ENCODE data around the gene KASH5. TPM values are rescaled to one million over a fixed set of nuclear protein-coding genes. Genes with fewer than 3 reads are reported as not detected.
A peak's percentile ranks its signal among the peaks of the same experiment; 100 is the strongest.

The KASH5 gene
- total and polyA plus RNA-seq, 4 experiments from 2014 or later: 0.23 to 0.69 TPM; not detected in 2

- no peaks in the 10 kb centered on the region for H3K36me3 ChIP-seq (ENCODE audit: insufficient read depth, low read length)
- H3K27me3 ChIP-seq (ENCODE audit: insufficient read depth, low read length): no peaks in the 10 kb centered on the region
- H3K27ac ChIP-seq (ENCODE audit: low read depth, low read length): no peak overlapping the region
- H3K4me3 ChIP-seq (ENCODE audit: low read length in 2 of 2): no peak overlapping the region
- ChIA-PET CTCF (ENCODE audit: partially characterized antibody) (interaction anchor here (1.2 to 5.0 kb wide), 6 partner anchors 10 to 84 kb away, joined by 3 to 57 read pairs (median 4); partner anchors contain the start of genes FLT3LG, PIH1D1 and SLC17A7), POLR2A (ENCODE audit: partially characterized antibody) (interaction anchor here (2.8 kb wide), 1 partner anchor 80 kb away, joined by 20 read pairs; no protein-coding TSS in a partner anchor)
- peaks cover 21% of the 10 kb centered on the region for H3K4me1 ChIP-seq (ENCODE audit: insufficient read depth, low read length)
- Mint-ChIP-seq H3K9me3 (peaks cover 0 to 1% (median 0%) of the 10 kb centered on the region in 8 donors), H3K27me3 (no peaks in the 10 kb centered on the region), H3K27ac (peak overlapping the region in 1 of 7 donors; percentile 32), H3K4me1 (peaks cover 8 to 21% (median 11%) of the 10 kb centered on the region in 4 donors), H3K4me3 (no peak overlapping the region), H3K36me3 (no peaks in the 10 kb centered on the region)
- no peaks in the 10 kb centered on the region for H3K9me3 ChIP-seq (ENCODE audit: control insufficient read depth in 1 of 2, low read length in 2 of 2)
- DNase-seq: no peak
- intact Hi-C loops (cut with micrococcal nuclease): loop anchor here (2.0 kb wide), 1 partner anchor 27 kb away; the partner anchor contains the start of genes DKKL1 and TEAD2
These were observed 1.4 kb downstream of the KASH5 start for GRCh38 chr19:49389406-49389805.

DNA sequence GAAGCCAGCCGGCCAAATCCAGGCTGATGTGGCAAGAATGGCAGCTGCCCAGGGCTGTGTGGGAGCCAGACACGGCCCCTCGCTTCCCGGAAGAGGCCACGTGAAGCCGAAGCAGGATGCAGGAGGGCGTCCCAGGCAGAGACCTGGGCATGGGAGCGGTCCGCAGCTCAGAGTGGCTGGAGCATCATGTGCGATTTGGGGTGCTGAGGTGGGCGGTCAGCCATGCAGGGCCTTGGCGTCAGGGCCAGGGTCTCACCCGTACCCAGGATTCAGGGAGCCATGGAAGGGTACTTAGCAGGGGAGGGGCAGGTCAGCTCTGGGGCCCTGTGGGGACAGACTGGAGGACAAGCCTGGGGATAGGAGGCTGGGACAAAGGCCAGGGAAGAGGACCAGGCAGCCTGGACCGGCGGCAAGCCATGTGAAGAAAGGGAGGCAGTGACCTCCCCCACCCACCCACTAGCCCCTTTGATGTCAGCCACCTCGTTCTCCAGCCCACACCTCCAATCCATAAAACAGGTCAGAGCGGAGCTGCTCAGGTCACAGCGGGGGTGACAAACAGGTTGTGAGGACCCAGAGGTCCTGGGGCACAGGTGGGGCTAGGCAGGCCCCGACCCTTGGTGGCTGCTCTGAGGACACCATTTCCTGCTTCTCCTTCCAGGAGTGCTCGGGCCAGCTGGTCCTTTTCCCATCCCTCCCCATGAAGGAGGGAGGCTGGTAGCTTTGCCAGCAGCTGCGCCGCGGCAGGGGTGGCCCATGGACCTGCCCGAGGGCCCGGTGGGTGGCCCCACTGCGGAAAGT, 2.3 kb downstream of the KASH5 start:
- Histone ChIP-seq H3K36me3 (ENCODE audit: insufficient read depth, low read length) (no peaks in the 10 kb centered on the region), H3K4me3 (ENCODE audit: low read length in 2 of 2) (no peak overlapping the region), H3K4me1 (ENCODE audit: insufficient read depth, low read length) (peaks cover 21% of the 10 kb centered on the region), H3K27ac (ENCODE audit: low read depth, low read length) (no peak overlapping the region), H3K27me3 (ENCODE audit: insufficient read depth, low read length) (no peaks in the 10 kb centered on the region), H3K9me3 (ENCODE audit: control insufficient read depth in 1 of 2, low read length in 2 of 2) (no peaks in the 10 kb centered on the region)
- no peaks in the 10 kb centered on the region for H3K27me3 Mint-ChIP-seq
- DNase-seq: peak in 1 of 5 donors; percentile 5
- H3K4me1 Mint-ChIP-seq: peaks cover 8 to 21% (median 11%) of the 10 kb centered on the region in 4 donors
- H3K4me3 Mint-ChIP-seq: no peak overlapping the region
- H3K36me3 Mint-ChIP-seq: no peaks in the 10 kb centered on the region
- POLR2A ChIA-PET (ENCODE audit: partially characterized antibody): interaction anchor here (0.7 to 2.8 kb wide), 5 partner anchors 16 to 98 kb away, joined by 3 to 20 read pairs (median 4); partner anchors contain the start of gene FLT3LG
- intact Hi-C loops (cut with micrococcal nuclease): no loop called here
- peaks cover 0 to 1% (median 0%) of the 10 kb centered on the region in 8 donors for H3K9me3 Mint-ChIP-seq
- H3K27ac Mint-ChIP-seq: peak overlapping the region in 1 of 7 donors; percentile 21
- CTCF ChIA-PET (ENCODE audit: partially characterized antibody): interaction anchor here (1.0 to 5.0 kb wide), 12 partner anchors 11 to 288 kb away, joined by 3 to 57 read pairs (median 5); partner anchors contain the start of genes FLT3LG, PIH1D1 and SLC17A7

DNA sequence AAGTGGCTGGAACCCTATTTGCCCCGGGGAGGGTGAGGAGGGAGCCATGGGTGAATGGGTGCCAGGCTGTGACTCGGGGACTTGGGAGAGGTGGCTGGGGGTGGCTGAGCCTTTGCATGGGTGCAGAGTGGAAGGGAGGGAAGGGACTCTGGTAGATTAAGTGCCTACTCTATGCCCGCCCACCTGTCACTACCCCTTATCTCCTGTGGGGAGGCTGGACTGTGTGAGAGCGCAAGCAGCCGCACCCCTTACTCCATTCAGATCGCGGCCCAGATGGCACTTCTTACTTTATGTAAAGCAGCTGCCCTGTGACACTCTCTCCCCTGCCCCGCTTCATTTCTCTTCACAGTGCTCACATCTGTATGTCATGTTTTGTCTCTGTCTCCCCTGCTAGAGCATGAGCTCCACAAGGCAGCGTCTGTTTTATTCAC, 2.9 kb downstream of the KASH5 start:
- Histone ChIP-seq H3K36me3 (ENCODE audit: insufficient read depth, low read length) (no peaks in the 10 kb centered on the region), H3K4me1 (ENCODE audit: insufficient read depth, low read length) (peaks cover 21% of the 10 kb centered on the region), H3K4me3 (ENCODE audit: low read length in 2 of 2) (no peak overlapping the region), H3K27ac (ENCODE audit: low read depth, low read length) (no peak overlapping the region), H3K9me3 (ENCODE audit: control insufficient read depth in 1 of 2, low read length in 2 of 2) (no peaks in the 10 kb centered on the region), H3K27me3 (ENCODE audit: insufficient read depth, low read length) (no peaks in the 10 kb centered on the region)
- CTCF ChIA-PET (ENCODE audit: partially characterized antibody): interaction anchor here (0.6 to 5.0 kb wide), 17 partner anchors 9 to 287 kb away, joined by 3 to 57 read pairs (median 5); partner anchors contain the start of genes FLT3LG, GFY, PIH1D1 and PTH2
- intact Hi-C loops (cut with micrococcal nuclease): no loop called here
- Mint-ChIP-seq H3K27ac (no peak overlapping the region), H3K4me1 (peaks cover 8 to 24% (median 11%) of the 10 kb centered on the region in 4 donors), H3K4me3 (no peak overlapping the region), H3K27me3 (no peaks in the 10 kb centered on the region), H3K9me3 (peaks cover 0 to 1% (median 0%) of the 10 kb centered on the region in 8 donors), H3K36me3 (no peaks in the 10 kb centered on the region)
- POLR2A ChIA-PET (ENCODE audit: partially characterized antibody): interaction anchor here (0.7 to 2.8 kb wide), 10 partner anchors 15 to 97 kb away, joined by 3 to 20 read pairs (median 6); partner anchors contain the start of genes FLT3LG and PIH1D1
- DNase-seq: no peak

- ChIA-PET POLR2A (ENCODE audit: partially characterized antibody) (interaction anchor here (0.5 to 2.8 kb wide), 12 partner anchors 14 to 81 kb away, joined by 3 to 20 read pairs (median 4); partner anchors contain the start of genes ALDH16A1, FLT3LG and PIH1D1), CTCF (ENCODE audit: partially characterized antibody) (interaction anchor here (0.6 to 5.0 kb wide), 22 partner anchors 10 to 287 kb away, joined by 3 to 57 read pairs (median 6); partner anchors contain the start of genes FLT3LG, GFY, PIH1D1 and PTH2)
- H3K4me3 Mint-ChIP-seq: no peak overlapping the region
These were observed 3.7 kb downstream of the KASH5 start for GRCh38 chr19:49391581-49392399.

GRCh38 chr19:49393881-49394280, 5.8 kb downstream of the KASH5 start:
- H3K27ac Mint-ChIP-seq: no peak overlapping the region

More at GRCh38 chr19:49391581-49392399, 3.7 kb downstream of the KASH5 start:
- no peak overlapping the region for H3K4me3 ChIP-seq (ENCODE audit: low read length in 2 of 2)
- no peaks in the 10 kb centered on the region for H3K36me3 ChIP-seq (ENCODE audit: insufficient read depth, low read length)
- peak; percentile 76 to 80 (median 78) for DNase-seq
- Mint-ChIP-seq H3K27ac (peak overlapping the region in 6 of 7 donors; percentile 9 to 85 (median 60)), H3K4me1 (peaks cover 8 to 24% (median 11%) of the 10 kb centered on the region in 4 donors), H3K27me3 (no peaks in the 10 kb centered on the region), H3K36me3 (no peaks in the 10 kb centered on the region), H3K9me3 (peaks cover 0 to 1% (median 0%) of the 10 kb centered on the region in 8 donors)
- H3K9me3 ChIP-seq (ENCODE audit: control insufficient read depth in 1 of 2, low read length in 2 of 2): no peaks in the 10 kb centered on the region
- intact Hi-C loops (cut with micrococcal nuclease): loop anchor here (1.0 kb wide), 4 partner anchors 52 to 289 kb away; no protein-coding TSS in a partner anchor
- no peaks in the 10 kb centered on the region for H3K27me3 ChIP-seq (ENCODE audit: insufficient read depth, low read length)
- H3K27ac ChIP-seq (ENCODE audit: low read depth, low read length): no peak overlapping the region
- H3K4me1 ChIP-seq (ENCODE audit: insufficient read depth, low read length): peaks cover 21% of the 10 kb centered on the region

DNA sequence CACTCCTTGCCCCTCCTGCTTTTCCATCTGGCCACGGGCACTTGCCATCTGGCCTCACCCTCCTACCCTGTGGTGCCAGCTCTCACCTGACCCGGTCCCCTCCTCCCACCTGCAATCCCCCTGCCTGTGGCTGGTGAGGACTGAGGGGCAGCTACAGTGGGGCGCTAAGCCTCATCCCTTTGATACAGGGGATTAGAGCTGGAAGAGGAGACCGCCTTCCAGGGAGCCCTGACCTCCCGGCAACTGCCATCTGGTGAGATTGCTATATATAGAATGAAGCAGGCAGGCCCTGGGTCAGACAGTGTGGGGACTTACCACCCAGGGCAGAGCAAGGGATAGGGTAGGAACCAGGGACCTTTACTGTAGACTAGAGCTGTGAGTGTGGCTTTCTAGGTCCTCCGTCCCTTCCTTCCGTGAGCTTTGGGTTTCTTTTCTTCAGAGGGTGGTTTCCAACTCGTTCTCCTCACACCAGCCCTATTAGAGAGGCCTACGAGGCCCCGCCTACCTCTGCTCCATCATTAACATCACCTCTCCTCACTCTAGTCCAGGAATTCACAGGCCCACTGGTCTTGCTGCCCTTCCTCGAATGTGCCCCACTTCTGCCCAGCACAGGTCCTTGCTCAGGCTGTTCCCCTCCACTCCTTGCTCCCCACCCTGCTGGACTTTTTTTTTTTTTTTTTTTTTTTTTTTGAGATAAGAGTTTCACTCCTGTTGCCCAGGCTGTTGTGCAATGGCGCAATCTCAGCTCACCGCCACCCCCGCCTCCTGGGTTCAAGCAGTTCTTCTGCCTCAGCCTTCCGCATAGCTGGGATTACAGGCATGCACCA, 7.7 kb downstream of the KASH5 start:
- DNase-seq: peak in 1 of 5 donors; percentile 8
- Mint-ChIP-seq H3K9me3 (no peaks in the 10 kb centered on the region), H3K27me3 (peaks cover 0 to 3% of the 10 kb centered on the region in 2 donors), H3K4me3 (no peak overlapping the region), H3K27ac (no peak overlapping the region), H3K36me3 (no peaks in the 10 kb centered on the region), H3K4me1 (peaks cover 15 to 28% (median 22%) of the 10 kb centered on the region in 4 donors)
- H3K4me3 ChIP-seq (ENCODE audit: low read length in 2 of 2): no peak overlapping the region
- intact Hi-C loops (cut with micrococcal nuclease): no loop called here
- H3K36me3 ChIP-seq (ENCODE audit: insufficient read depth, low read length): no peaks in the 10 kb centered on the region
- H3K4me1 ChIP-seq (ENCODE audit: insufficient read depth, low read length): peaks cover 26% of the 10 kb centered on the region
- no peak overlapping the region for H3K27ac ChIP-seq (ENCODE audit: low read depth, low read length)
- ChIA-PET POLR2A (ENCODE audit: partially characterized antibody) (interaction anchor here (1.9 kb wide), 1 partner anchor 26 kb away, joined by 7 read pairs; the partner anchor contains the start of gene PTH2), CTCF (ENCODE audit: partially characterized antibody) (interaction anchor here (0.6 to 3.2 kb wide), 7 partner anchors 14 to 322 kb away, joined by 3 to 12 read pairs (median 3); partner anchors contain the start of gene SLC17A7)
- no peaks in the 10 kb centered on the region for H3K27me3 ChIP-seq (ENCODE audit: insufficient read depth, low read length)
- no peaks in the 10 kb centered on the region for H3K9me3 ChIP-seq (ENCODE audit: control insufficient read depth in 1 of 2, low read length in 2 of 2)

More at GRCh38 chr19:49393881-49394280, 5.8 kb downstream of the KASH5 start:
- peaks cover 15 to 30% (median 22%) of the 10 kb centered on the region in 4 donors for H3K4me1 Mint-ChIP-seq
- no peaks in the 10 kb centered on the region for H3K9me3 Mint-ChIP-seq
- H3K4me3 Mint-ChIP-seq: no peak overlapping the region
- H3K36me3 ChIP-seq (ENCODE audit: insufficient read depth, low read length): no peaks in the 10 kb centered on the region
- H3K4me3 ChIP-seq (ENCODE audit: low read length in 2 of 2): no peak overlapping the region
- no peaks in the 10 kb centered on the region for H3K9me3 ChIP-seq (ENCODE audit: control insufficient read depth in 1 of 2, low read length in 2 of 2)
- intact Hi-C loops (cut with micrococcal nuclease): no loop called here
- no peaks in the 10 kb centered on the region for H3K36me3 Mint-ChIP-seq
- peaks cover 0 to 3% of the 10 kb centered on the region in 2 donors for H3K27me3 Mint-ChIP-seq
- peaks cover 26% of the 10 kb centered on the region for H3K4me1 ChIP-seq (ENCODE audit: insufficient read depth, low read length)
- ChIA-PET POLR2A (ENCODE audit: partially characterized antibody) (interaction anchor here (0.8 to 1.5 kb wide), 5 partner anchors 15 to 77 kb away, joined by 3 to 7 read pairs (median 3); partner anchors contain the start of gene PIH1D1), CTCF (ENCODE audit: partially characterized antibody) (interaction anchor here (1.1 to 5.0 kb wide), 6 partner anchors 13 to 82 kb away, joined by 5 to 57 read pairs (median 12); partner anchors contain the start of genes FLT3LG and SLC17A7)
- H3K27ac ChIP-seq (ENCODE audit: low read depth, low read length): no peak overlapping the region
- H3K27me3 ChIP-seq (ENCODE audit: insufficient read depth, low read length): no peaks in the 10 kb centered on the region
- peak in 1 of 5 donors; percentile 27 for DNase-seq

All from CD4-positive, alpha-beta memory T cell (primary cell).